Cardiac muscle cell (in vitro differentiated cells and primary cell): ENCODE results near the gene THUMPD3. TPM values are rescaled to one million over a fixed set of nuclear protein-coding genes. Genes with fewer than 3 reads are reported as not detected.

Experiments used
- DNase-seq, 2 donors: peaks; one replicate each; pipeline versions ENCODE4 v3.0.0 to v3.0.0-alpha.2; 2010 to 2017; ENCODE audit warnings: low read depth in 1 of 2, low spot score in 1 of 2
- H3K27ac ChIP-seq: fragments of 200-600 bp; sonication (generic); 2 replicates; pipeline ENCODE4 v1.5.1; 2016
- H3K27me3 ChIP-seq: fragments of 200-600 bp; sonication (generic); 2 replicates; pipeline ENCODE4 v1.6.0; 2016; ENCODE audit warnings: control low read depth
- H3K36me3 ChIP-seq: fragments of 200-600 bp; sonication (generic); 2 replicates; pipeline ENCODE4 v1.5.1; 2016; ENCODE audit warnings: control low read depth
- H3K4me1 ChIP-seq: fragments of 200-600 bp; sonication (generic); 2 replicates; pipeline ENCODE4 v1.8.1; 2017; ENCODE audit warnings: low read depth, mild to moderate bottlenecking, mixed run types
- H3K4me3 ChIP-seq: fragments of 200-600 bp; sonication (generic); 2 replicates; pipeline ENCODE4 v1.5.1; 2016; ENCODE audit warnings: mild to moderate bottlenecking
- H3K9me3 ChIP-seq: fragments of 200-600 bp; sonication (generic); 2 replicates; pipeline ENCODE4 v1.5.1; 2017; ENCODE audit warnings: low read depth, mild to moderate bottlenecking, control low read depth
- polyA plus RNA-seq: library from polyadenylated mRNA; unstranded; fragments of >200 nt; fragmentation: Nextera tagmentation; extraction: Ambion mirVana; gene quantifications from 2 replicates; pipeline ENCODE4 v1.2.1, GENCODE V29; 2016
- total RNA-seq: library from RNA; depleted of rRNA; stranded (reverse); fragments of >200 nt; gene quantifications from 2 replicates; pipeline ENCODE4 v1.2.3, GENCODE V29; 2016
- TF ChIP-seq, protein P1 (sequence below): IDR thresholded peaks from 2 replicates; pipeline ENCODE4 v1.5.1; 2012; ENCODE audit warnings: low read depth, mild to moderate bottlenecking, low read length

Gene THUMPD3
- total and polyA plus RNA-seq, 2 experiments from 2014 or later = 24.5 to 33.6 TPM

DNA sequence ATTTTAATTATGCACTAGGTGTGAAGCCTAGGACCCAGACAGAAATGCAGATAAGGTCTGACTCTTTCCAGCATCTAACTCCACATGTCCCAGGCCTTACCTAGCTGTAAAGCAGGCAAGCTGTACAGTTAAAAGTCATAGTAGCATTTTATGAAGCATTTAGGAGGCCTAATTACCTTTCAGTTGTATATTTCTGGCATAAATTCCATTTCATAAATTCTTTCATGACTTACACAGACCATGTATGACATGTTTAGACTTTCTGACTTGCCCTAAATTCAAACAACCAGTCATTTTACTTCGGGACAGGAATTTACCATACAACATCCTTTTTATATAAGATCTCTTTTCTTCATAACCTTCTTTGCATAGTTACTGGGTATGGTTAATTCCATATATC is 35.3 kb upstream of the THUMPD3 start:
- H3K9me3 ChIP-seq = no peaks in the 10 kb centered on the region
- TF ChIP-seq, protein P1, sequence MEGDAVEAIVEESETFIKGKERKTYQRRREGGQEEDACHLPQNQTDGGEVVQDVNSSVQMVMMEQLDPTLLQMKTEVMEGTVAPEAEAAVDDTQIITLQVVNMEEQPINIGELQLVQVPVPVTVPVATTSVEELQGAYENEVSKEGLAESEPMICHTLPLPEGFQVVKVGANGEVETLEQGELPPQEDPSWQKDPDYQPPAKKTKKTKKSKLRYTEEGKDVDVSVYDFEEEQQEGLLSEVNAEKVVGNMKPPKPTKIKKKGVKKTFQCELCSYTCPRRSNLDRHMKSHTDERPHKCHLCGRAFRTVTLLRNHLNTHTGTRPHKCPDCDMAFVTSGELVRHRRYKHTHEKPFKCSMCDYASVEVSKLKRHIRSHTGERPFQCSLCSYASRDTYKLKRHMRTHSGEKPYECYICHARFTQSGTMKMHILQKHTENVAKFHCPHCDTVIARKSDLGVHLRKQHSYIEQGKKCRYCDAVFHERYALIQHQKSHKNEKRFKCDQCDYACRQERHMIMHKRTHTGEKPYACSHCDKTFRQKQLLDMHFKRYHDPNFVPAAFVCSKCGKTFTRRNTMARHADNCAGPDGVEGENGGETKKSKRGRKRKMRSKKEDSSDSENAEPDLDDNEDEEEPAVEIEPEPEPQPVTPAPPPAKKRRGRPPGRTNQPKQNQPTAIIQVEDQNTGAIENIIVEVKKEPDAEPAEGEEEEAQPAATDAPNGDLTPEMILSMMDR = no peak
- H3K4me1 ChIP-seq = no peaks in the 10 kb centered on the region
- no peaks in the 10 kb centered on the region for H3K36me3 ChIP-seq
- H3K27ac ChIP-seq = no peak overlapping the region
- no peak for DNase-seq
- no peak overlapping the region for H3K4me3 ChIP-seq
- H3K27me3 ChIP-seq = no peaks in the 10 kb centered on the region

DNA sequence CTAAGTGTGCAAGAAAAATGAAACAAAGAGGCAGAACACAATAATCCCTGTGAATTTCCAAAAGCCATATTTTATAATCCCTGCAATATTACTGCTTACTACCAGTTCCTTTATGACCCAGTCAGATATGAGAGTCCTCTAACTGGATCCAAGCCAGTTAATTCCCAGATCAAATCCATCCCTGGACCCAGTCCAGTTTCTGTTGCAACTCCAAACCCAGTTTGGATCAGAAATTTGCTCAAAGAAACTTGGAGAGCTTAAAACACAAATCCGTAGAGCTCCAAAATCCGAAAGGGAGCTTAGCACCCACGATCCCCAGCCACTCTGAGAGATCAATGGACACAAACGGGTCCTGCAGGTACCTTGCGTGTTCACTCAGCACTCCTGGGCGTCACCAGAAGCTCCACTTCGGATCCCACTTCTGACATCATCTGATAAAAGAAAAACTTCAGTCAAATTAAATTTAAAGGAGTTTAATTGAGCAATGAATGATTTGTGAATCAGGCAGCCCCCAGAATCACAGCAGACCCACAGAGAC is 32.6 kb upstream of the THUMPD3 start:
- DNase-seq = peak in 1 of 2 donors; percentile 16
- H3K4me3 ChIP-seq = no peak overlapping the region
- H3K27ac ChIP-seq = no peak overlapping the region
- H3K4me1 ChIP-seq = no peaks in the 10 kb centered on the region
- no peaks in the 10 kb centered on the region for H3K9me3 ChIP-seq
- H3K27me3 ChIP-seq = no peaks in the 10 kb centered on the region
- TF ChIP-seq, protein P1 = no peak
- H3K36me3 ChIP-seq = no peaks in the 10 kb centered on the region

DNA sequence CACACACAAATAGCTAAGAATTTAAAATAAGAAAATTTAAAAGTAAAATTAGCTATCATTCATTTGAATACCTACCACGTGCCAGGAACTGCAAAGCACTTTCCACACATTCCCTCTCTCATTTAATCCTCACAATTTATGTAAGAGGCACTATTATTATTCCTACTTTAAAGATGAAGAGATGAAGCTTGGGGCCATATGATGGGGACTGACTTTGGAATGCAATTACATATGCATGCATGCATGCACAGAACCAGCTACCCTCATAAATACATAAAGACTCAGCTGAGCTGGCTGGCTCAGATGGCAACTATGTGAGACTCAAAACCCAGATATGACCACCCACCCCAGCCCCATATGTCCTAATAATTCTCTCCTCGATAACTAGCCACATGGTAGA is 31.7 kb upstream of the THUMPD3 start:
- H3K36me3 ChIP-seq = no peaks in the 10 kb centered on the region
- no peak for DNase-seq
- TF ChIP-seq, protein P1 = no peak
- H3K4me3 ChIP-seq = no peak overlapping the region
- no peaks in the 10 kb centered on the region for H3K4me1 ChIP-seq
- H3K27me3 ChIP-seq = no peaks in the 10 kb centered on the region
- no peaks in the 10 kb centered on the region for H3K9me3 ChIP-seq
- H3K27ac ChIP-seq = no peak overlapping the region

DNA sequence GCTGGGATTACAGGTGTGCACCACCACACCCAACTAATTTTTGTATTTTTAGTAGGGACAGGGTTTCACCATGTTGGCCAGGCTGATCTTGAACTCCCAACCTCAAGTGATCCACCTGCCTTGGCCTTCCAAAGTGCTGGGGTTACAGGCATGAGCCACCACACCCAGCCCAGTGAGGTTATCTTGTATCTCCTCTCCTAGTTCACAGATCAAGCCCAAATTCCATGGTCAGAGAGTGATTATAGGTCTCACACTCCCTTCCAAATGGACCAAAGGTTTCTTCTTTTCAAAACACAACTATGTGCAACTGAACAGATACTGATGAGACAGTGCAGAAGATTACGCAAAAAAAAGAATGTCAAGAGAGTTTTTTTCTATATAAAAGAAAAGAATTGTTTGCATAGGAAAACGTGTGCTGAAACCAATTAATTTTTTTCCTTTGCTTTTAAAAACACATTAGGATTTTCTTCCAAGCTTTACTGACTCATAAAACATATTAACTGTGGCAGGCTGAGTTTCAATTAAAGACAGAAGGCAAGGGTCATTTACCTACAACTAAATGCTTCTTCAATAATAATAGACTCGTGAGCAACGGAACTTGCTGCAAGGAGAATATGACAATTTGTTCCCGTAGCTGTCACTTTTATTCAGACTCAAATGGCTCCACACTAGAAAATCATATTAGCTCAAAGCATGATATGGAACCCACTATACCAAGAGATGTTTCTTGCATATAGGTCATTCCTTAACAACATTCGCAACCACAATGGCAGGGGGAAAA is 30.4 kb upstream of the THUMPD3 start:
- no peak for DNase-seq
- TF ChIP-seq, protein P1 = no peak
- Histone ChIP-seq H3K27ac (no peak overlapping the region), H3K4me1 (no peaks in the 10 kb centered on the region), H3K4me3 (no peak overlapping the region), H3K9me3 (no peaks in the 10 kb centered on the region), H3K27me3 (no peaks in the 10 kb centered on the region), H3K36me3 (no peaks in the 10 kb centered on the region)

DNA sequence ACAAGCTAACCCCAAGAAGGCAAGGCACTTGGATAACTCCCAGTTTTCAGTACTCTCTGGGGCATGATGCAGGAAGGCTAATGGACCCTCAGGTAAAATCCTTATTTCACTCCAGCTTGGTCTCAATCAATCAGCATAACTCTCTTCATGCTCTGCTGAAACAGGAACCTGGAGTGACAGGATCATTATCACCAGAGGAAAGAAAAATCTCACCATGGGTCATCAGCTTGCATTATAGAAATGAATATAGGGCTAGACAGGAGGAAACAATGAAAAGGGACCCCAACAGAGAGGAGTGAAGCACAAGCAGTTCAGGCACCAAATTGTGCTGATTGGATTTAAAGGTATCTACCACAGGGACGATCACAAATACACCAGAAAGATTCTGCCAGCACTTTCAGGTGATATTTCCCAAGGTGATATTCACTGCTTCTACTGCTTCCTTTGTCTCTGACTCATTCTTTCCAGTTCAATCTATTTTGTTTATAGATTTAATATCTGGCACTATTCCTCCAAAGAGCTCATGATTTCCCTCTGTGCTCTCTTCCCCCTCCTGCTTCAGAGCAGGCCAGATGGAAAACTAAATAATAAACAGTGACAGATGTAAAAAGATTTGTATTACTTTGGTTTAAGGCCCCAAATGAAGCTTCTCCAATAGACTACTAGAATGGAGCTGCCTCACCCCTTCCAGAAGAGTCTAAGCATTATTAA is 22.9 kb upstream of the THUMPD3 start:
- Histone ChIP-seq H3K36me3 (no peaks in the 10 kb centered on the region), H3K4me1 (no peaks in the 10 kb centered on the region), H3K27me3 (no peaks in the 10 kb centered on the region), H3K4me3 (no peak overlapping the region), H3K27ac (no peak overlapping the region), H3K9me3 (no peaks in the 10 kb centered on the region)
- TF ChIP-seq, protein P1 = no peak
- no peak for DNase-seq
